ENCODE results near the gene CKS1B. TPM values are rescaled to one million over a fixed set of nuclear protein-coding genes. Genes with fewer than 3 reads are reported as not detected.

Gene CKS1B
- total RNA-seq, 4 donors from 2014 or later, result 34.9 to 72.8 (median 55.3) TPM

- H3K27me3 ChIP-seq, result no peaks in the 10 kb centered on the region
- no peaks in the 10 kb centered on the region for H3K9me3 ChIP-seq
- H3K27ac ChIP-seq, result peak overlapping the region; percentile 97 to 99 (median 98)
- WGBS, 2 donors, result 61% methylated on average over 3 of the region's 5 CpGs; no CpG with 5 or more reads in 1 of the 2 donors
- peaks cover 16 to 48% (median 27%) of the 10 kb centered on the region in 3 donors for H3K36me3 ChIP-seq
- H3K4me3 ChIP-seq, result peak overlapping the region in 3 of 4 donors; percentile 61 to 96 (median 67)
- peaks cover 75 to 100% (median 81%) of the 10 kb centered on the region in 3 donors for H3K4me1 ChIP-seq
- intact Hi-C loops (cut with DNase I), result no loop called here
- TF ChIP-seq POLR2A (IDR thresholded peaks at IDR 0.05), result no peak
- no peak for TF ChIP-seq CTCF (IDR thresholded peaks at IDR 0.05)
- DNase-seq, result no peak
Observed at GRCh38 chr1:155011004-155011416, 36.5 kb downstream of the CKS1B start.

GRCh38 chr1:155011437-155012025 is 37.0 kb downstream of the CKS1B start:
- intact Hi-C loops (cut with DNase I), result no loop called here

GRCh38 chr1:155012026-155012546 is 37.6 kb downstream of the CKS1B start:
- Histone ChIP-seq H3K9me3 (no peaks in the 10 kb centered on the region), H3K36me3 (peaks cover 16 to 53% (median 34%) of the 10 kb centered on the region in 3 donors), H3K4me3 (peak overlapping the region in 3 of 4 donors; percentile 61 to 96 (median 67)), H3K27me3 (no peaks in the 10 kb centered on the region), H3K4me1 (peaks cover 74 to 100% (median 81%) of the 10 kb centered on the region in 3 donors), H3K27ac (peak overlapping the region; percentile 97 to 99 (median 98))
- 0 to 17% methylated on average over 1 of the region's 9 CpGs for WGBS, 2 donors
- TF ChIP-seq CTCF (IDR thresholded peaks at IDR 0.05), result no peak
- peak in 1 of 4 donors; percentile 69 for TF ChIP-seq POLR2A (IDR thresholded peaks at IDR 0.05)
- intact Hi-C loops (cut with DNase I), result no loop called here
- DNase-seq, result no peak

More at GRCh38 chr1:155011437-155012025, 37.0 kb downstream of the CKS1B start:
- 27% methylated on average over 3 of the region's 6 CpGs; no CpG with 5 or more reads in 1 of the 2 donors for WGBS, 2 donors
- Histone ChIP-seq H3K4me1 (peaks cover 74 to 100% (median 81%) of the 10 kb centered on the region in 3 donors), H3K4me3 (peak overlapping the region in 3 of 4 donors; percentile 61 to 96 (median 67)), H3K27ac (peak overlapping the region; percentile 97 to 99 (median 98)), H3K9me3 (no peaks in the 10 kb centered on the region), H3K27me3 (no peaks in the 10 kb centered on the region), H3K36me3 (peaks cover 16 to 48% (median 30%) of the 10 kb centered on the region in 3 donors)
- TF ChIP-seq CTCF (IDR thresholded peaks at IDR 0.05), result no peak
- no peak for DNase-seq

GRCh38 chr1:155012776-155013602 is 38.5 kb downstream of the CKS1B start:
- Histone ChIP-seq H3K4me1 (peaks cover 71 to 100% (median 83%) of the 10 kb centered on the region in 3 donors), H3K36me3 (peaks cover 16 to 55% (median 34%) of the 10 kb centered on the region in 3 donors), H3K27me3 (no peaks in the 10 kb centered on the region), H3K4me3 (peak overlapping the region in 3 of 4 donors; percentile 28 to 96 (median 61)), H3K27ac (peak overlapping the region; percentile 97 to 99 (median 98)), H3K9me3 (no peaks in the 10 kb centered on the region)
- TF ChIP-seq CTCF (IDR thresholded peaks at IDR 0.05) (no peak), POLR2A (IDR thresholded peaks at IDR 0.05) (no peak)
- intact Hi-C loops (cut with DNase I), result no loop called here
- 50 to 72% methylated on average over 2 to 3 of the region's 3 CpGs for WGBS, 2 donors
- DNase-seq, result no peak
